B cell (primary cell): Measurements from ENCODE around the gene SFMBT2. TPM values are rescaled to one million over a fixed set of nuclear protein-coding genes. Genes with fewer than 3 reads are reported as not detected.

ENCODE experiments used
- ATAC-seq: fragments of 200-7000 bp; cut with Tn5 transposase; one replicate; pipeline ENCODE4 v1.10.0; 2021; ENCODE audit warnings: low read depth, mild to moderate bottlenecking, moderate number of reproducible peaks, moderate library complexity
- CTCF ChIA-PET: fragments of 350-600 bp; sonication (Branson Sonifier 250); formaldehyde crosslinking; loops from one replicate; lab custom pipeline; 2021; ENCODE audit warnings: antibody characterized with exemption, inconsistent platforms; lab: Charles Lee
- POLR2A ChIA-PET: fragments of 350-600 bp; sonication (Branson Sonifier 250); formaldehyde crosslinking; loops from one replicate; lab custom pipeline; 2021; ENCODE audit warnings: antibody characterized with exemption; lab: Charles Lee
- DNase-seq: peaks from one replicate; pipeline ENCODE4 v3.0.0; 2013
- H2AFZ ChIP-seq: 2 replicates; pipeline ENCODE4 v1.6.1; 2012; ENCODE audit warnings: mild to moderate bottlenecking, low read depth, low read length; ENCODE audit not compliant: insufficient read depth, poor library complexity, severe bottlenecking
- H3K27ac ChIP-seq, 2 donors: 1 replicate in 1 of 2; 2 replicates in 1 of 2; pipeline ENCODE4 v1.5.1; 2012 to 2013; ENCODE audit warnings: low read length in 2 of 2, mild to moderate bottlenecking in 2 of 2, moderate library complexity in 1 of 2
- H3K27me3 ChIP-seq, 4 experiments: fragments of 200-600 bp in 1 of 4; sonication (generic) in 1 of 4; replicated peaks in 1 of 4; 1 replicate in 2 of 4; 2 replicates in 2 of 4; pipeline versions ENCODE4 v1.6.1 to v1.7.0; 2013 to 2016; ENCODE audit warnings: low read length in 3 of 4, mild to moderate bottlenecking in 2 of 4, mixed read lengths in 1 of 4, moderate library complexity in 1 of 4; ENCODE audit not compliant: insufficient read depth in 4 of 4, control insufficient read depth in 3 of 4; ENCODE audit errors: control extremely low read depth in 1 of 4
- H3K36me3 ChIP-seq, 2 experiments: replicated peaks in 1 of 2; 1 replicate in 1 of 2; 2 replicates in 1 of 2; pipeline versions ENCODE4 v1.6.1 to v1.7.1; 2013; ENCODE audit warnings: low read length in 1 of 2; ENCODE audit not compliant: insufficient read depth in 2 of 2, control insufficient read depth in 1 of 2; ENCODE audit errors: control extremely low read depth in 1 of 2, extremely low read depth in 1 of 2
- H3K4me1 ChIP-seq, 2 donors: fragments of 200-600 bp in 1 of 2; sonication (generic) in 1 of 2; 1 replicate in 1 of 2; 2 replicates in 1 of 2; pipeline versions ENCODE4 v1.5.1 to v1.6.1; 2013 to 2017; ENCODE audit warnings: low read length in 2 of 2; ENCODE audit not compliant: control insufficient read depth in 2 of 2, insufficient read depth in 2 of 2
- H3K4me2 ChIP-seq: replicated peaks from 2 replicates; pipeline ENCODE3; 2012; ENCODE audit warnings: mild to moderate bottlenecking, low read depth, low read length; ENCODE audit not compliant: poor library complexity, severe bottlenecking
- H3K4me3 ChIP-seq, 5 experiments: fragments of 200-600 bp in 1 of 5; sonication (generic) in 1 of 5; 1 replicate in 3 of 5; 2 replicates in 2 of 5; pipeline versions ENCODE4 v1.5.1 to v1.7.0; 2011 to 2016; ENCODE audit warnings: low read length in 4 of 5, mild to moderate bottlenecking in 4 of 5, low read depth in 2 of 5, control low read depth in 1 of 5, moderate library complexity in 1 of 5; ENCODE audit not compliant: insufficient read depth in 1 of 5; ENCODE audit errors: control extremely low read depth in 1 of 5, extremely low read depth in 1 of 5
- H3K79me2 ChIP-seq: fragments of 200-600 bp; sonication (generic); one replicate; pipeline ENCODE4 v1.6.0; 2016; ENCODE audit warnings: low read length; ENCODE audit not compliant: control insufficient read depth, insufficient read depth
- H3K9ac ChIP-seq: fragments of 200-600 bp; sonication (generic); 2 replicates; pipeline ENCODE4 v1.6.1; 2017; ENCODE audit warnings: mild to moderate bottlenecking, low read length, moderate library complexity
- H3K9me3 ChIP-seq, 3 donors: one replicate each; pipeline versions ENCODE4 v1.6.1 to v1.7.1; 2013; ENCODE audit warnings: low read length in 2 of 3; ENCODE audit not compliant: control insufficient read depth in 2 of 3, insufficient read depth in 1 of 3; ENCODE audit errors: control extremely low read depth in 1 of 3
- H4K20me1 ChIP-seq: 2 replicates; pipeline ENCODE4 v1.6.0; 2012; ENCODE audit warnings: mild to moderate bottlenecking, low read length; ENCODE audit not compliant: insufficient read depth, control insufficient read depth, poor library complexity, severe bottlenecking
- H3K27ac Mint-ChIP-seq: one replicate; pipeline ENCODE4 v1.8.0; 2021; ENCODE audit warnings: mixed read lengths
- H3K27me3 Mint-ChIP-seq: one replicate; pipeline ENCODE4 v1.8.0; 2021; ENCODE audit warnings: mixed read lengths
- H3K4me1 Mint-ChIP-seq: one replicate; pipeline ENCODE4 v1.8.0; 2021; ENCODE audit warnings: mixed read lengths
- H3K4me3 Mint-ChIP-seq: one replicate; pipeline ENCODE4 v1.8.0; 2021; ENCODE audit warnings: mixed read lengths
- H3K9me3 Mint-ChIP-seq: one replicate; pipeline ENCODE4 v1.8.0; 2022; ENCODE audit warnings: mixed read lengths; ENCODE audit not compliant: insufficient read depth
- EZH2 ChIP-seq: IDR thresholded peaks from 2 replicates; pipeline ENCODE4 v1.6.1; 2012; ENCODE audit warnings: borderline replicate concordance, low read depth, mild to moderate bottlenecking, moderate library complexity, low read length; ENCODE audit not compliant: insufficient read depth, poor library complexity, severe bottlenecking
- WGBS: methylation state at CpG from one replicate; pipeline ENCODE4 v1.1.5; 2013; ENCODE audit warnings: missing lambda C conversion rate; ENCODE audit not compliant: insufficient coverage; 5-methylcytosine and 5-hydroxymethylcytosine counted together
- intact Hi-C: fragments of 100-400 bp; cut with micrococcal nuclease; formaldehyde crosslinking; loops from one replicate; pipeline ENCODE4 v1.10.0; 2022
- polyA plus RNA-seq: library from polyadenylated mRNA; depleted of rRNA; stranded (reverse); fragments of >200 nt; gene quantifications from 2 replicates; pipeline ENCODE4 v1.2.3, GENCODE V29; 2012
- total RNA-seq, 2 donors: library from RNA; stranded (reverse); fragments of 120-200 nt in 1 of 2; gene quantifications; 1 replicate in 1 of 2; 2 replicates in 1 of 2; pipeline versions ENCODE4 v1.2.3 to v1.2.4, GENCODE V29; 2013 to 2022
- TF ChIP-seq, protein P1 (sequence below): fragments of 200-600 bp; IDR thresholded peaks from one replicate; pipeline ENCODE4 v1.8.0; 2022; ENCODE audit warnings: antibody characterized with exemption, mild to moderate bottlenecking

SFMBT2 gene
- total and polyA plus RNA-seq, 2 donors (not counting 1 experiment from before 2014, with no cell fraction given): 2.3 to 24.0 TPM

DNA sequence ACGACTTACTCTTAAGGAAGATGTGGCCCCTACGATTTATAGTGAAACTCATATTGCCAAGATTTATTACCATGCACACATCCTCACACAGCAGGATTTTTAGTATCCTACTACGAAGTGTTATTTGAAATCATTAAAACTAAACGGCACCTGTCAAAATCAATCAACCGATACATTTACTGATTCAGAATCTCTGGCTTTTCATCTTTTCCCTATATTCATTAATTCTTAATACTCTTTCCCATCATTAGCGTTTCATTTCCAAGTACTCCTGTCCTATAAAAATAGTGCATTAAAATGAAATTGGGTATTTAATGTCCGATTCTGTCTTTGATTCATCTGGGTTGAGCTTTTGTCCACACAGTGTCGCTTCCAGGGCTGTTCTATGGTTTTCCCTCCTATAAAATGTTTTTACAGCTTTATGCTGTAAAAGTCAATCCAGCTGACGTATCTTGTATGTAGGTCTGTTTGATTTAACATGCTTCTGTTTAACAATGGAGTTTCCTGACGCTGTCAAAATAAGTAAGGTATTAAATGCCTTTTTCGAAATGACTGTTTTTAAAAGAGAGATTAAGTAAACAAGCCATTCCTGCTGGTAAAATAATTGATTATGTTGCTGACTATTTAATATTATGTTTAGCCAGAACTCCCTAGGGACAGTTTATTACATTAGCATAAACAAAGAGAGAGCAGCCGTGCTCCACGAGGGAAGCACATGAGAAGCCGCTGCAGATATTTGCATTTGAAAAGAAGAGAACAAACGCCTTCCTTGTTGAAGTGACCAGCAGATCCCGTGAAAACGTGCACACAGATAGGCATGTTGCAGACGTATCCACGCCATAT is 22.3 kb upstream of the SFMBT2 start:
- H3K27me3 Mint-ChIP-seq: peaks cover 4% of the 10 kb centered on the region
- intact Hi-C loops: no loop called here
- H3K4me1 Mint-ChIP-seq: peaks cover 7% of the 10 kb centered on the region
- H3K9me3 Mint-ChIP-seq: no peaks in the 10 kb centered on the region
- peaks cover 0 to under 1% (median 0%) of the 10 kb centered on the region in 4 experiments for H3K27me3 ChIP-seq
- CTCF ChIA-PET: no interaction called here
- no peaks in the 10 kb centered on the region for H3K9me3 ChIP-seq
- POLR2A ChIA-PET: no interaction called here
- H3K9ac ChIP-seq: no peak overlapping the region
- no peak overlapping the region for H3K27ac Mint-ChIP-seq
- WGBS: 78% methylated on average over 7 of the region's 19 CpGs
- H3K27ac ChIP-seq: no peak overlapping the region
- no peak overlapping the region for H2AFZ ChIP-seq
- peaks cover 5 to 6% of the 10 kb centered on the region in 2 donors for H3K4me1 ChIP-seq
- H3K36me3 ChIP-seq: no peaks in the 10 kb centered on the region
- ATAC-seq (no peak), DNase-seq (no peak)
- no peaks in the 10 kb centered on the region for H4K20me1 ChIP-seq
- H3K4me2 ChIP-seq: no peak overlapping the region
- no peak overlapping the region for H3K4me3 Mint-ChIP-seq
- no peaks in the 10 kb centered on the region for H3K79me2 ChIP-seq
- no peak overlapping the region for H3K4me3 ChIP-seq
- TF ChIP-seq EZH2: no peak
- TF ChIP-seq, protein P1, sequence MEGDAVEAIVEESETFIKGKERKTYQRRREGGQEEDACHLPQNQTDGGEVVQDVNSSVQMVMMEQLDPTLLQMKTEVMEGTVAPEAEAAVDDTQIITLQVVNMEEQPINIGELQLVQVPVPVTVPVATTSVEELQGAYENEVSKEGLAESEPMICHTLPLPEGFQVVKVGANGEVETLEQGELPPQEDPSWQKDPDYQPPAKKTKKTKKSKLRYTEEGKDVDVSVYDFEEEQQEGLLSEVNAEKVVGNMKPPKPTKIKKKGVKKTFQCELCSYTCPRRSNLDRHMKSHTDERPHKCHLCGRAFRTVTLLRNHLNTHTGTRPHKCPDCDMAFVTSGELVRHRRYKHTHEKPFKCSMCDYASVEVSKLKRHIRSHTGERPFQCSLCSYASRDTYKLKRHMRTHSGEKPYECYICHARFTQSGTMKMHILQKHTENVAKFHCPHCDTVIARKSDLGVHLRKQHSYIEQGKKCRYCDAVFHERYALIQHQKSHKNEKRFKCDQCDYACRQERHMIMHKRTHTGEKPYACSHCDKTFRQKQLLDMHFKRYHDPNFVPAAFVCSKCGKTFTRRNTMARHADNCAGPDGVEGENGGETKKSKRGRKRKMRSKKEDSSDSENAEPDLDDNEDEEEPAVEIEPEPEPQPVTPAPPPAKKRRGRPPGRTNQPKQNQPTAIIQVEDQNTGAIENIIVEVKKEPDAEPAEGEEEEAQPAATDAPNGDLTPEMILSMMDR: no peak

DNA sequence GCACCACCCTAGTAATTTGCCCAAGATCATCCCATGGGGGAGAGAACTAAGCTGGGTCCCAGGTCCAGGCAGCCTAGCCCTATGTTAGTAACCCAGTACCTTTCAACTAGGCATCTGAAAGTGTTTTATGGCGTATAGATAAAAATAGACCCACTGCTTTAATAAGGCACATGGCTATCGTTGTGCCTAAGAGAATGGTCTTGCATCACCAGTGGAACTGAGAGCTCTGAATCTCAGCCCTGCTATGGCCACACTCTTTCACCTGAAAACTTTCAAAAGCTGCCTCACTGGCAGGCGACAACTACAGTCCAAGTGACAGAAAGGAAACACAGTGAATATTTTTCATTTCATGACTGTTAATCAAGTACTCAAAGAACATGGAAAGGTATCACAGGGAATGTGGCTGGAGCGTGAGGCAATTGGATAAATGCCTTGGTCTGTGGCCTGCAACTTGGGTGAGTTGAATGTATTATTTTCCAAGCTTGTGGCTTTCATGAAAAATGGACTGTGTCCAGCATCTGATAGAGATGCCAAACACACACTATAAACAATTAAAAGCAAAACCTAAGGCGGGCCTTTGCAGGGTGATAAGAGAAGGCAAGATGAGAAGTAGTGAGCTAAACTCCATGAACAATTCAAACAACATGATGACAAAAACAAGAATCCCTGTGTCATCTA is 18.0 kb upstream of the SFMBT2 start:
- Mint-ChIP-seq H3K4me1 (no peaks in the 10 kb centered on the region), H3K27ac (no peak overlapping the region), H3K4me3 (no peak overlapping the region), H3K27me3 (no peaks in the 10 kb centered on the region), H3K9me3 (no peaks in the 10 kb centered on the region)
- intact Hi-C loops: no loop called here
- CTCF ChIA-PET: interaction anchor here (1.0 to 1.6 kb wide), 2 partner anchors 10 to 167 kb away, joined by 3 read pairs; no protein-coding TSS in a partner anchor
- H3K9me3 ChIP-seq: no peaks in the 10 kb centered on the region
- no peak overlapping the region for H3K27ac ChIP-seq
- no peak for TF ChIP-seq EZH2
- TF ChIP-seq, protein P1: no peak
- no peak overlapping the region for H3K9ac ChIP-seq
- H3K4me1 ChIP-seq: no peaks in the 10 kb centered on the region
- H3K4me3 ChIP-seq: no peak overlapping the region
- H3K27me3 ChIP-seq: no peaks in the 10 kb centered on the region
- H3K79me2 ChIP-seq: no peaks in the 10 kb centered on the region
- 88% methylated on average over 2 of the region's 5 CpGs for WGBS
- H4K20me1 ChIP-seq: no peaks in the 10 kb centered on the region
- no peak overlapping the region for H3K4me2 ChIP-seq
- ATAC-seq (no peak), DNase-seq (no peak)
- H3K36me3 ChIP-seq: no peaks in the 10 kb centered on the region
- no peak overlapping the region for H2AFZ ChIP-seq
- POLR2A ChIA-PET: interaction anchor here (0.6 kb wide), 1 partner anchor 18 kb away, joined by 5 read pairs; no protein-coding TSS in a partner anchor
